IMR-90 (cell line): ENCODE data around the gene USP5. TPM values are rescaled to one million over a fixed set of nuclear protein-coding genes. Genes with fewer than 3 reads are reported as not detected.

Source experiments
- ATAC-seq: fragments of 200-7000 bp; cut with Tn5 transposase; 2 replicates; pipeline ENCODE4 v1.9.1; 2020; ENCODE audit warnings: low read depth, mild to moderate bottlenecking, moderate library complexity
- BruUV-seq: library from RNA; stranded (reverse); fragments of 400-500 nt; replicated peaks from 2 replicates; lab custom pipeline; 2021; lab: Mats Ljungman, UMichigan
- CTCF ChIA-PET: fragments of 300-600 bp; formaldehyde crosslinking; extraction: SDS; loops from one replicate; lab custom pipeline; 2021; ENCODE audit warnings: antibody characterized with exemption; lab: Yijun Ruan, JAX
- POLR2A ChIA-PET: fragments of 300-600 bp; sonication (Branson Sonifier 250); formaldehyde crosslinking; loops from one replicate; lab custom pipeline; 2022; ENCODE audit warnings: antibody characterized with exemption; ENCODE audit not compliant: unreplicated experiment; lab: Charles Lee
- DNase-seq: peaks from one replicate; pipeline ENCODE4 v3.0.0; 2013
- H2AFZ ChIP-seq: replicated peaks from 2 replicates; pipeline ENCODE3; 2013; ENCODE audit warnings: low read length, mild to moderate bottlenecking; ENCODE audit not compliant: poor library complexity
- H2AK5ac ChIP-seq: 2 replicates; pipeline ENCODE4 v1.6.1; 2013; ENCODE audit warnings: low read depth, low read length, inconsistent platforms
- H2AK9ac ChIP-seq: replicated peaks from 2 replicates; pipeline ENCODE3; 2013; ENCODE audit warnings: mild to moderate bottlenecking, low read depth, low read length, moderate library complexity; ENCODE audit not compliant: poor library complexity
- H2BK120ac ChIP-seq: 2 replicates; pipeline ENCODE4 v1.6.1; 2013; ENCODE audit warnings: low read depth, low read length, inconsistent platforms
- H2BK15ac ChIP-seq: 3 replicates; pipeline ENCODE4 v1.6.1; 2013; ENCODE audit warnings: low read depth, low read length, inconsistent platforms
- H2BK20ac ChIP-seq: 2 replicates; pipeline ENCODE4 v1.6.1; 2013; ENCODE audit warnings: low read depth, mild to moderate bottlenecking, inconsistent platforms, low read length, moderate library complexity
- H2BK5ac ChIP-seq: 2 replicates; pipeline ENCODE4 v1.6.1; 2013; ENCODE audit warnings: mild to moderate bottlenecking, low read depth, low read length, inconsistent platforms; ENCODE audit not compliant: poor library complexity, severe bottlenecking
- H3K14ac ChIP-seq: replicated peaks from 2 replicates; pipeline ENCODE4 v1.6.1; 2013; ENCODE audit warnings: low read depth, low read length, inconsistent platforms
- H3K18ac ChIP-seq: 2 replicates; pipeline ENCODE4 v1.6.1; 2013; ENCODE audit warnings: low read depth, low read length, control low read depth
- H3K23ac ChIP-seq: 2 replicates; pipeline ENCODE4 v1.6.1; 2013; ENCODE audit warnings: low read depth, low read length, inconsistent platforms
- H3K27ac ChIP-seq: 2 replicates; pipeline ENCODE4 v1.5.1; 2013; ENCODE audit warnings: mild to moderate bottlenecking, control low read depth, low read length; ENCODE audit not compliant: insufficient read depth
- H3K27me3 ChIP-seq: 2 replicates; pipeline ENCODE4 v1.6.1; 2013; ENCODE audit warnings: low read length; ENCODE audit not compliant: control insufficient read depth, insufficient read depth
- H3K36me3 ChIP-seq: 2 replicates; pipeline ENCODE4 v1.6.1; 2013; ENCODE audit warnings: low read length, mixed read lengths; ENCODE audit not compliant: control insufficient read depth, insufficient read depth
- H3K4ac ChIP-seq: 2 replicates; pipeline ENCODE4 v1.6.1; 2013; ENCODE audit warnings: low read depth, low read length, inconsistent platforms
- H3K4me1 ChIP-seq: 2 replicates; pipeline ENCODE4 v1.6.1; 2013; ENCODE audit warnings: low read length, mixed read lengths; ENCODE audit not compliant: control insufficient read depth, insufficient read depth
- H3K4me2 ChIP-seq: 2 replicates; pipeline ENCODE4 v1.6.1; 2013; ENCODE audit warnings: low read depth, mild to moderate bottlenecking, control low read depth, low read length, moderate library complexity
- H3K4me3 ChIP-seq: 2 replicates; pipeline ENCODE4 v1.5.1; 2013; ENCODE audit warnings: low read depth, mild to moderate bottlenecking, control low read depth, low read length, moderate library complexity; ENCODE audit not compliant: insufficient read depth
- H3K56ac ChIP-seq: 2 replicates; pipeline ENCODE4 v1.6.1; 2013; ENCODE audit warnings: low read length, inconsistent platforms; ENCODE audit not compliant: insufficient read depth; ENCODE audit errors: extremely low read depth
- H3K79me1 ChIP-seq, 2 experiments: 2 replicates each; pipeline ENCODE4 v1.6.1; 2013; ENCODE audit warnings: low read length in 2 of 2, inconsistent platforms in 1 of 2, low read depth in 1 of 2
- H3K9ac ChIP-seq: 2 replicates; pipeline ENCODE4 v1.6.1; 2013; ENCODE audit warnings: low read depth, low read length, control low read depth
- H3K9me1 ChIP-seq: 2 replicates; pipeline ENCODE4 v1.6.1; 2013; ENCODE audit warnings: low read length, inconsistent platforms; ENCODE audit not compliant: insufficient read depth
- H3K9me3 ChIP-seq: 2 replicates; pipeline ENCODE4 v1.6.1; 2013; ENCODE audit warnings: low read length; ENCODE audit not compliant: control insufficient read depth, insufficient read depth
- H4K20me1 ChIP-seq: 2 replicates; pipeline ENCODE4 v1.6.1; 2013; ENCODE audit warnings: low read length, inconsistent platforms; ENCODE audit not compliant: insufficient read depth
- H4K5ac ChIP-seq: 2 replicates; pipeline ENCODE4 v1.6.1; 2013; ENCODE audit warnings: mild to moderate bottlenecking, low read depth, low read length, control low read depth
- H4K8ac ChIP-seq, 2 experiments: 2 replicates each; pipeline ENCODE4 v1.6.1; 2013; ENCODE audit warnings: low read depth in 2 of 2, low read length in 2 of 2, control low read depth in 1 of 2, inconsistent platforms in 1 of 2
- H4K91ac ChIP-seq: 2 replicates; pipeline ENCODE4 v1.6.1; 2013; ENCODE audit warnings: low read depth, low read length, inconsistent platforms; ENCODE audit not compliant: insufficient read depth
- CHD1 ChIP-seq: IDR thresholded peaks from 2 replicates; pipeline ENCODE4 v1.6.1; 2012; ENCODE audit warnings: low read depth, low read length, improper control_type of control experiment
- MXI1 ChIP-seq: IDR thresholded peaks from 2 replicates; pipeline ENCODE4 v1.6.1; 2012; ENCODE audit warnings: low read depth, mild to moderate bottlenecking, low read length, moderate library complexity, borderline replicate concordance
- RFX5 ChIP-seq: IDR thresholded peaks from 2 replicates; pipeline ENCODE4 v1.8.0; 2012; ENCODE audit warnings: low read depth, mild to moderate bottlenecking, low read length, moderate library complexity
- WGBS, 2 experiments: methylation state at CpG; one replicate each; pipeline versions ENCODE4 v1.1.5 to v1.1.7; 2013; ENCODE audit warnings: missing lambda C conversion rate in 2 of 2; ENCODE audit not compliant: insufficient read length in 1 of 2; ENCODE audit errors: extremely low coverage in 2 of 2; 5-methylcytosine and 5-hydroxymethylcytosine counted together
- dilution Hi-C: fragments of 300-500 bp; cut with HindIII; formaldehyde crosslinking; loops from one replicate; pipeline ENCODE4 v1.14.3; 2018; ENCODE audit warnings: low sequenced_read_pairs; ENCODE audit not compliant: unreplicated experiment
- in situ Hi-C: fragments of 300-500 bp; cut with MboI; formaldehyde crosslinking; loops from 3 replicates; pipeline ENCODE4 v1.14.3; 2019; ENCODE audit warnings: low sequenced_read_pairs, inconsistent platforms, mixed read lengths
- intact Hi-C: fragments of 100-400 bp; cut with micrococcal nuclease; formaldehyde crosslinking; loops from 2 replicates; pipeline ENCODE4 v1.10.0; 2022
- polyA plus RNA-seq, 3 experiments: library from polyadenylated mRNA; depleted of rRNA; stranded (reverse); fragments of >200 nt; gene quantifications; 2 replicates each; pipeline ENCODE4 v1.2.3, GENCODE V29; 2012; ENCODE audit warnings: low replicate concordance in 1 of 3
- total RNA-seq: library from RNA; depleted of rRNA; stranded (reverse); fragments of >200 nt; gene quantifications from 2 replicates; pipeline ENCODE4 v1.2.3, GENCODE V29; 2012

USP5 gene
- total and polyA plus RNA-seq, 2 of the 4 experiments (the other 2 are of a cell fraction), result 69.7 to 125 TPM

GRCh38 chr12:6899837-6900519 lies 48.0 kb downstream of the USP5 start:
- H2BK120ac ChIP-seq, result no peak overlapping the region
- no peaks in the 10 kb centered on the region; a peak in 1 of 4 replicates for H3K79me1 ChIP-seq
- H3K9ac ChIP-seq, result no peak overlapping the region
- no peak overlapping the region for H4K8ac ChIP-seq
- H2AK9ac ChIP-seq, result no peak overlapping the region
- no peaks in the 10 kb centered on the region for H3K36me3 ChIP-seq
- TF ChIP-seq RFX5, result no peak
- TF ChIP-seq MXI1, result no peak
- TF ChIP-seq CHD1, result no peak
- H3K4me1 ChIP-seq, result peaks cover 3% of the 10 kb centered on the region
- H3K27ac ChIP-seq, result no peak overlapping the region
- dilution Hi-C loops (no loop called here), intact Hi-C loops (no loop called here), in situ Hi-C loops (no loop called here)
- no peak overlapping the region for H2AFZ ChIP-seq
- H3K23ac ChIP-seq, result no peak overlapping the region
- no peak overlapping the region for H3K4me2 ChIP-seq
- DNase-seq, result peak; percentile 38
- no peak overlapping the region for H3K18ac ChIP-seq
- WGBS, 2 experiments, result 60% methylated on average over 1 of the region's 10 CpGs; no CpG with 5 or more reads in 1 of the 2 experiments
- no peak overlapping the region for H3K56ac ChIP-seq
- H3K14ac ChIP-seq, result no peak overlapping the region
- H4K20me1 ChIP-seq, result no peaks in the 10 kb centered on the region
- no peak overlapping the region for H2BK15ac ChIP-seq
- H3K9me1 ChIP-seq, result no peaks in the 10 kb centered on the region; the same call in 1 of the 2 replicates
- no TSS peak for BruUV-seq
- no peak overlapping the region for H2AK5ac ChIP-seq
- H3K4ac ChIP-seq, result no peak overlapping the region
- H2BK5ac ChIP-seq, result no peak overlapping the region
- H4K5ac ChIP-seq, result no peak overlapping the region
- CTCF ChIA-PET, result interaction anchor here (0.7 kb wide), 1 partner anchor 27 kb away, joined by 3 read pairs; the partner anchor contains the start of gene SPSB2
- no peak for ATAC-seq
- H4K91ac ChIP-seq, result no peak overlapping the region
- no peaks in the 10 kb centered on the region for H3K27me3 ChIP-seq
- no peak overlapping the region for H2BK20ac ChIP-seq
- no peak overlapping the region for H3K4me3 ChIP-seq
- POLR2A ChIA-PET, result no interaction called here
- H3K9me3 ChIP-seq, result no peaks in the 10 kb centered on the region
